ENCODE data around the gene STK17A. TPM values are rescaled to one million over a fixed set of nuclear protein-coding genes. Genes with fewer than 3 reads are reported as not detected.
"Not testable (repeated sequence)": the region's sequence is repeated elsewhere in the genome, so short reads cannot be mapped to it uniquely, and the experiment has no call there.

Gene STK17A
- total RNA-seq, 1 donor from 2014 or later: 35.0 TPM

DNA sequence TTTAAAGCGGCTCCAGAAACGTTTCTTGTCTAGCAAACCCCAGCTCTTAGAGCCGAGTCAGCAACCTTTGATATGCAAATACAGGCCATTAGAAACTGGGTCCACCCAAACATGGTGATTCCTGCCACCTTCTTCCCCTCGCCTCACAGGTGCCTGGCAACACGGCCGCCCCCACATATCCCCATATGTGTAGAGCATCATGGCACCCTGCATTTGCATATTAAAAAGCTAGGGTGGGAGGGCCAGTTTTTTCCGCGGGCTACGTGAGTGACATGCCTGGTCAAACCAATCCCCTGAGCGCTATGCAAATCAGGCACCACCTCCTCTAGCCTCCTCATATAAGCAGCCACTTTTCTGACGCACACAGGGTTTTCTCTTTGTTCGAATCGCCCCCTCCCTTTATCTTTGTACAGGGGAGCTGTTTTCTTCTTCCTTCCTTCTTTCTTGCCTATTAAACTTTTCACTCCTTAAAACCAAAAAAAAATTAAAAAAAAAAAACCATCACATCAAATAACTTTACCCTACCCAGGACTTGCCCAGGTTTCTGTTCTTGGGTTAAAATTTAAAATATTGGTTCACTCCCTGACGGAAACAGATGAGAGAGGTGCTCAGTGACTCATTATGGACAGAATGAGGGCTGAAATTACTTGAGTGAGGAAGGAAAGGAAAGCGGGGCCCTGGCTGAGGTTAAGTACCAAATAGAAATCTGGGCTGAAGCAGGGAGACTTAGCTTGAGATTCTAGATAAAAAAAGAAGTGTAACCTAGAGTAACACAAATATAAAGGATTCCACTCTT is 86.6 kb downstream of the STK17A start:
- Mint-ChIP-seq H3K4me1 (ENCODE audit: low read depth) (peaks cover 38% of the 10 kb centered on the region), H3K27me3 (ENCODE audit: low read depth) (no peaks in the 10 kb centered on the region), H3K4me3 (ENCODE audit: unreplicated experiment) (no peak overlapping the region), H3K27ac (ENCODE audit: unreplicated experiment) (peak overlapping the region; percentile 57), H3K36me3 (ENCODE audit: low read depth) (peaks cover 2% of the 10 kb centered on the region), H3K9me3 (ENCODE audit: low read depth) (peaks cover 13% of the 10 kb centered on the region)
- TF ChIP-seq, protein P1, sequence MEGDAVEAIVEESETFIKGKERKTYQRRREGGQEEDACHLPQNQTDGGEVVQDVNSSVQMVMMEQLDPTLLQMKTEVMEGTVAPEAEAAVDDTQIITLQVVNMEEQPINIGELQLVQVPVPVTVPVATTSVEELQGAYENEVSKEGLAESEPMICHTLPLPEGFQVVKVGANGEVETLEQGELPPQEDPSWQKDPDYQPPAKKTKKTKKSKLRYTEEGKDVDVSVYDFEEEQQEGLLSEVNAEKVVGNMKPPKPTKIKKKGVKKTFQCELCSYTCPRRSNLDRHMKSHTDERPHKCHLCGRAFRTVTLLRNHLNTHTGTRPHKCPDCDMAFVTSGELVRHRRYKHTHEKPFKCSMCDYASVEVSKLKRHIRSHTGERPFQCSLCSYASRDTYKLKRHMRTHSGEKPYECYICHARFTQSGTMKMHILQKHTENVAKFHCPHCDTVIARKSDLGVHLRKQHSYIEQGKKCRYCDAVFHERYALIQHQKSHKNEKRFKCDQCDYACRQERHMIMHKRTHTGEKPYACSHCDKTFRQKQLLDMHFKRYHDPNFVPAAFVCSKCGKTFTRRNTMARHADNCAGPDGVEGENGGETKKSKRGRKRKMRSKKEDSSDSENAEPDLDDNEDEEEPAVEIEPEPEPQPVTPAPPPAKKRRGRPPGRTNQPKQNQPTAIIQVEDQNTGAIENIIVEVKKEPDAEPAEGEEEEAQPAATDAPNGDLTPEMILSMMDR (IDR thresholded peaks at IDR 0.05): no peak
- no peak for DNase-seq (ENCODE audit: low spot score)

DNA sequence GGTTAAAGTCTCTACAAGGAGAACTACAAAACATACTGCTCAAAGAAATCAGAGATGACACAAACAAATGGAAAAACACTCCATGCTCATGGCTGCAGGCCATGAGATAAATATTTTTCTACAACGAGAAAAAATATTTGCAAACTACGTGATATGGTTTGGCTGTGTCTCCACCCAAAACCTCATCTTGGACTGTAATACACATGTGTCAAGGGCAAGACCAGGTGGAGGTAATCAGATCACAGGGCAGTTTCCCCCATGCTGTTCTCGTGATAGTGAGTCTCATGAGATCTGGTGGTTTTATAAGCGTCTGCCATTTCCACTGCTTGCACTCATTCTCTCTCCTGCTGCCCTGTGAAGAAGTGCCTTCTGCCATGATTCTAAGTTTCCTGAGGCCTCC is 88.6 kb downstream of the STK17A start:
- TF ChIP-seq, protein P1 (IDR thresholded peaks at IDR 0.05): no peak
- no peak for DNase-seq (ENCODE audit: low spot score)
- Mint-ChIP-seq H3K36me3 (ENCODE audit: low read depth) (peaks cover 2% of the 10 kb centered on the region), H3K27ac (ENCODE audit: unreplicated experiment) (no peak overlapping the region), H3K9me3 (ENCODE audit: low read depth) (peaks cover 20% of the 10 kb centered on the region), H3K4me3 (ENCODE audit: unreplicated experiment) (no peak overlapping the region), H3K4me1 (ENCODE audit: low read depth) (peaks cover 35% of the 10 kb centered on the region), H3K27me3 (ENCODE audit: low read depth) (no peaks in the 10 kb centered on the region)

DNA sequence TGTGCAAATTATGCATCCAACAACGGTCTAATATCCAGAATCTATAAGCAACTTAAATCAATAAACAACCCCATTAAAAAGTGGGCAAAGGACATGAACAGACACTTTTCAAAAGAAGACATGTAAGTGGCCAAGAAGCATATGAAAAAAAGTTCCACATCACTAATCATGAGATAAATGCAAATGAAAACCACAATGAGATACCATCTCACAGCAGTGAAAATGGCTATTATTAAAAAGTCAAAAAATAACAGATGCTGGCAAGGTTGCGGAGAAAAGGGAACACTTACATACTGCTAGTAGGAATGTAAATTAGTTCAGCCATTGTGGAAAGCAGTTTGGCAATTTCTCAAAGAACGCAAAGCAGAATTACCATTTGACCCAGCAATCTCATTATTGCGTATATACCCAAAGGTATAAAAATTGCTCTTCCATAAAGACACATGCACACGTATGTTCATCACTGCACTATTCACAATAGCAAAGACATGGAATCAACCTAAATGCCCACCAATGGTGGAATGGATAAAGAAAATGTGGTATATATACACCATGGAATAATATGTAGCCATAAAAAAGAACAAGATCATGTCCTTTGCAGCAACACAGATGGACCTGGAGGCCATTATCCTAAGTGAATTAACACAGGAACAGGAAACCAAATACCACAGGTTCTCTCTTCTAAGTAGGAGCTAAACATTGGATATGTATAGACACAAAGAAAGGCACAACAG is 90.5 kb downstream of the STK17A start:
- Mint-ChIP-seq H3K27ac (ENCODE audit: unreplicated experiment) (peak overlapping the region; percentile 64), H3K4me1 (ENCODE audit: low read depth) (peaks cover 36% of the 10 kb centered on the region), H3K9me3 (ENCODE audit: low read depth) (peaks cover 16% of the 10 kb centered on the region)
- not testable (repeated sequence) for H3K27me3 Mint-ChIP-seq (ENCODE audit: low read depth); DNase-seq (ENCODE audit: low spot score); H3K36me3 Mint-ChIP-seq (ENCODE audit: low read depth); H3K4me3 Mint-ChIP-seq (ENCODE audit: unreplicated experiment)

DNA sequence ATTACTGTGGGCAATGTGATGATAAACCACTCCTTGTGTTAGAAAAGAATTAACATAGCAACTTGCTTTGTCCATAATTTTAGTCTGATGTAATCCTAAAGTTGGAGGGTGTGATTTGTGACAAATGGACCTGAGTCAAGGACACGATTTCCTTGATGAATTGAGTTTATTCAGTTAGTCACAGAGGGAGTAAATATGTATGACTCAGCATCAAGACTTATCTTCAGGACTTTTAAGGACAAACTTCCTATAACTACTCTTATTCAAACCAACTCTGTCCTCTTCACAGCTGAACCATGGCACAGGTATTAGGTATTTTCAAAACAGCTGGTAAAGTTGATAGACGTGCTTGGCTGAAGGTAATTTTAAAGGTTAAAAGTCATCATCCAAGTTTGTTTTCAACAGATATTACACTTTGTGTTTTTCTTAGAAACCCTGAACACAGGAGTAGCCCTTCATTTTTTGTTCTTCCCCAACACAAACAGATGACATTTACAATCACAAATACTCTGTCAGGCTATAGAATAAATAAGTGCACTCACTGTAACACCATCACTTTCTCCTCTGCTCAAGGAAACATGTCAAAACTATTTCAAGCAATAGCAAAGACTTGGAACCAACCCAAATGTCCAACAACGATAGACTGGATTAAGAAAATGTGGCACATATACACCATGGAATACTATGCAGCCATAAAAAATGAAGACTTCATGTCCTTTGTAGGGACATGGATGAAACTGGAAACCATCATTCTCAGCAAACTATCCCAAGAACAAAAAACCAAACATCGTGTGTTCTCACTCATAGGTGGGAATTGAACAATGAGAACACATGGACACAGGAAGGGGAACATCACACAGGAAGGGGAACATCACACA is 91.9 kb downstream of the STK17A start:
- Mint-ChIP-seq H3K27me3 (ENCODE audit: low read depth) (no peaks in the 10 kb centered on the region), H3K4me3 (ENCODE audit: unreplicated experiment) (no peak overlapping the region), H3K4me1 (ENCODE audit: low read depth) (peaks cover 39% of the 10 kb centered on the region), H3K36me3 (ENCODE audit: low read depth) (peaks cover 2% of the 10 kb centered on the region), H3K9me3 (ENCODE audit: low read depth) (peaks cover 16% of the 10 kb centered on the region), H3K27ac (ENCODE audit: unreplicated experiment) (peak overlapping the region; percentile 64)
- no peak for DNase-seq (ENCODE audit: low spot score)
- TF ChIP-seq, protein P1 (IDR thresholded peaks at IDR 0.05): no peak

Other genes with a start within 250 kb of the STK17A start
- 31.4 to 36.6 TPM (median 33.5 TPM) in 3 replicates for gene COA1, start 146.4 kb downstream of the STK17A start, total RNA-seq
- gene BLVRA, start 175.6 kb downstream of the STK17A start, total RNA-seq: 27.2 to 53.8 TPM (median 48.9 TPM) in 3 replicates

Measured in chondrocyte (in vitro differentiated cells).